Measurements from ENCODE around the gene FRMD4A. TPM values are rescaled to one million over a fixed set of nuclear protein-coding genes. Genes with fewer than 3 reads are reported as not detected.
"Not testable (repeated sequence)": the region's sequence is repeated elsewhere in the genome, so short reads cannot be mapped to it uniquely, and the experiment has no call there.

The FRMD4A gene
- total and polyA plus RNA-seq, 12 donors = 17.4 to 43.4 (median 30.3) TPM

DNA sequence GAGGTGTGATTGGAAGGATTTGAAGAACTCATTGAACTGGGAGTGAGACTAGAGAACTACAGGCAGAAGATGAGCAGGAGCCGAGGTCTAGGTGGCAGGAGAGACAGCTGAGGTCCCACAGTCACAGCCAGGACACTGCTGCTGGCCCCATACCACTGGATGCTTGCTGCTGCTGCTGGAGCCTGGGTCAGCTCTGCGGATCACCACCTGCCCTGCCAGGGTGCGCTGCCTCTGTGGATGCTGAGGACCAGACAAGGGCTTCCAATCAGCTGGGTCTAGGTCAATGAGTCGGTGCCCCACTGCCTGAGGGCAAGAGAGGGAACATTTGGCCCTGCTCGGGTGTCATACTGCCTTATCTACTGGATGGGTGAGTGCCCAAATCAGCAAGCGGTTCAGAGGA lies 94.4 kb downstream of the FRMD4A start:
- WGBS, 2 donors = 82 to 83% methylated on average over 6 of the region's 6 CpGs
- H3K36me3 ChIP-seq = no peaks in the 10 kb centered on the region
- DNase-seq (no peak), ATAC-seq (no peak)
- H3K27ac ChIP-seq = no peak overlapping the region
- H3K4me1 ChIP-seq = no peaks in the 10 kb centered on the region
- H3K9me3 ChIP-seq = peaks cover 0 to 5% (median 0%) of the 10 kb centered on the region in 11 donors
- H3K4me3 ChIP-seq = no peak overlapping the region
- TF ChIP-seq, protein P1, sequence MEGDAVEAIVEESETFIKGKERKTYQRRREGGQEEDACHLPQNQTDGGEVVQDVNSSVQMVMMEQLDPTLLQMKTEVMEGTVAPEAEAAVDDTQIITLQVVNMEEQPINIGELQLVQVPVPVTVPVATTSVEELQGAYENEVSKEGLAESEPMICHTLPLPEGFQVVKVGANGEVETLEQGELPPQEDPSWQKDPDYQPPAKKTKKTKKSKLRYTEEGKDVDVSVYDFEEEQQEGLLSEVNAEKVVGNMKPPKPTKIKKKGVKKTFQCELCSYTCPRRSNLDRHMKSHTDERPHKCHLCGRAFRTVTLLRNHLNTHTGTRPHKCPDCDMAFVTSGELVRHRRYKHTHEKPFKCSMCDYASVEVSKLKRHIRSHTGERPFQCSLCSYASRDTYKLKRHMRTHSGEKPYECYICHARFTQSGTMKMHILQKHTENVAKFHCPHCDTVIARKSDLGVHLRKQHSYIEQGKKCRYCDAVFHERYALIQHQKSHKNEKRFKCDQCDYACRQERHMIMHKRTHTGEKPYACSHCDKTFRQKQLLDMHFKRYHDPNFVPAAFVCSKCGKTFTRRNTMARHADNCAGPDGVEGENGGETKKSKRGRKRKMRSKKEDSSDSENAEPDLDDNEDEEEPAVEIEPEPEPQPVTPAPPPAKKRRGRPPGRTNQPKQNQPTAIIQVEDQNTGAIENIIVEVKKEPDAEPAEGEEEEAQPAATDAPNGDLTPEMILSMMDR (IDR thresholded peaks at IDR 0.05) = no peak
- peaks cover 0 to 27% (median 21%) of the 10 kb centered on the region in 7 donors for H3K27me3 ChIP-seq
- intact Hi-C loops (cut with DNase I) = no loop called here

- Histone ChIP-seq H3K4me1 (no peaks in the 10 kb centered on the region), H3K27me3 (peaks cover 0 to 27% (median 20%) of the 10 kb centered on the region in 7 donors), H3K36me3 (no peaks in the 10 kb centered on the region), H3K4me3 (no peak overlapping the region), H3K9me3 (peaks cover 0 to 5% (median 0%) of the 10 kb centered on the region in 11 donors), H3K27ac (no peak overlapping the region)
- DNase-seq = no peak
- intact Hi-C loops (cut with DNase I) = no loop called here
- TF ChIP-seq, protein P1 (IDR thresholded peaks at IDR 0.05) = no peak
- no peak for ATAC-seq
- 85 to 87% methylated on average over 11 of the region's 11 CpGs for WGBS, 2 donors
Observed at GRCh38 chr10:14235566-14236195, 95.0 kb downstream of the FRMD4A start.

DNA sequence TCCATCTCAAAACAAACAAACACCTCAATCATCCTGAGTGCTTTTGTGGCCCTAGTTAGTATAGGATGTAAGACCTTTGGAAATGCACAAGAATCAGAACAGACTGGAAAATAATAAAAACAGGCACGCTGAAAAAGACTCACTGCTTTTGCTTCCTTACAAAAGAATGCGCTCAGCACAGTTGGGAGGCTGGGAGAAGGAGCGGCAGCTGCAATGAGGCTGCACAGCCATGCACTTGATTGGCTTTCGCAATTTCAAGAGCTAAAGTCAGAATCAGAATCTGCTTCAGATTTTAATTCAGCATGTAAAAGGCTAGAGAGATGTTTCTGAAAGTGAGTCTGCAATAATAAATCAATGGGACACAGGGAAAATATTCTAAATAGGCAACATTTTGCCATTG lies 97.2 kb downstream of the FRMD4A start:
- TF ChIP-seq, protein P1 (IDR thresholded peaks at IDR 0.05) = no peak
- WGBS, 2 donors = 79 to 84% methylated on average over 4 of the region's 4 CpGs
- Histone ChIP-seq H3K4me1 (no peaks in the 10 kb centered on the region), H3K27me3 (peaks cover 0 to 24% (median 8%) of the 10 kb centered on the region in 7 donors), H3K4me3 (no peak overlapping the region), H3K9me3 (peaks cover 0 to 1% (median 0%) of the 10 kb centered on the region in 11 donors), H3K27ac (no peak overlapping the region), H3K36me3 (no peaks in the 10 kb centered on the region)
- no peak for DNase-seq
- no peak for ATAC-seq
- intact Hi-C loops (cut with DNase I) = no loop called here

DNA sequence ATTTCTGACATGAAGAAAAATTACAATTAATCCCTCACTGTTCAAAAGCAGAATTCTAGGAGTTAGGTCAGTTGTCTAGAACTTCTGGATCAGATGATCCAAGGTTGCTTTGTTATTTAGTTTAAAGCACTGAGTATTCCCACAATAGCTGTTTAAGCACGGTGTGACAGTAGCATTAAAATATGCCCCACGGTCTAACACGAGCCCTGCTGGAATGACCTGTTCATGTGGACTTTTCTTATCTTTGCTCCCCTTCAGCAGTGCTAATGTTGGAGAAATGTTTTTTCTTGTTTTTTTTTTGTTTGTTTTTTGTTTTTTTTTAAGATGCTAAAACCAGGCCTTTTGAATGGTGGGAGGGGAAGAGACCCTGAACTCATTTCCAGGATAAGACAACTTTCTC lies 101.9 kb downstream of the FRMD4A start:
- H3K36me3 ChIP-seq; DNase-seq; H3K4me1 ChIP-seq; intact Hi-C loops (cut with DNase I); ATAC-seq; H3K27ac ChIP-seq; H3K9me3 ChIP-seq; H3K4me3 ChIP-seq: not testable (repeated sequence)
- peaks cover 0 to 15% (median 7%) of the 10 kb centered on the region in 7 donors for H3K27me3 ChIP-seq
- 54 to 68% methylated on average over 3 of the region's 3 CpGs for WGBS, 2 donors

- Histone ChIP-seq H3K9me3 (no peaks in the 10 kb centered on the region), H3K36me3 (no peaks in the 10 kb centered on the region), H3K4me3 (no peak overlapping the region), H3K27ac (no peak overlapping the region), H3K27me3 (peaks cover 0 to 13% (median 6%) of the 10 kb centered on the region in 7 donors), H3K4me1 (no peaks in the 10 kb centered on the region)
- ATAC-seq (no peak), DNase-seq (no peak)
- intact Hi-C loops (cut with DNase I) = no loop called here
- WGBS, 2 donors = 52 to 59% methylated on average over 4 of the region's 4 CpGs
- TF ChIP-seq, protein P1 (IDR thresholded peaks at IDR 0.05) = no peak
Observed at GRCh38 chr10:14225379-14225778, 105.3 kb downstream of the FRMD4A start.

Measured in heart right ventricle (tissue), 16 donors.